Panc1 (cell line): ENCODE data around the gene NAA40. TPM values are rescaled to one million over a fixed set of nuclear protein-coding genes. Genes with fewer than 3 reads are reported as not detected.

Source experiments
- ATAC-seq: fragments of 200-7000 bp; cut with Tn5 transposase; 2 replicates; pipeline ENCODE4 v1.9.1; 2020; ENCODE audit warnings: mild to moderate bottlenecking, moderate library complexity
- BruUV-seq: library from RNA; stranded (reverse); fragments of 400-500 nt; replicated peaks from 2 replicates; lab custom pipeline; 2021; lab: Mats Ljungman, UMichigan
- CTCF ChIA-PET: fragments of 300-600 bp; sonication (Branson Sonifier 250); formaldehyde crosslinking; loops from one replicate; lab custom pipeline; 2022; ENCODE audit warnings: antibody characterized with exemption; lab: Charles Lee
- POLR2A ChIA-PET: fragments of 300-600 bp; sonication (Branson Sonifier 250); formaldehyde crosslinking; loops from one replicate; lab custom pipeline; 2022; ENCODE audit warnings: antibody characterized with exemption; lab: Charles Lee
- DNase-seq: peaks from one replicate; pipeline ENCODE4 v3.0.0-alpha.2; 2010; ENCODE audit warnings: low read depth, low spot score
- H3K27ac ChIP-seq: 2 replicates; pipeline ENCODE4 v1.5.1; 2011; ENCODE audit warnings: mild to moderate bottlenecking, low read length, inconsistent platforms
- H3K27me3 ChIP-seq: fragments of 200-500 bp; sonication (Bioruptor generic); 2 replicates; pipeline ENCODE4 v1.6.0; 2014; ENCODE audit warnings: low read length, inconsistent platforms; ENCODE audit not compliant: control insufficient read depth, insufficient read depth
- H3K36me3 ChIP-seq: fragments of 200-500 bp; sonication (Bioruptor generic); 2 replicates; pipeline ENCODE4 v1.5.1; 2014; ENCODE audit warnings: inconsistent platforms, mild to moderate bottlenecking, low read length, moderate library complexity; ENCODE audit not compliant: control insufficient read depth, insufficient read depth
- H3K4me1 ChIP-seq: 2 replicates; pipeline ENCODE4 v1.5.1; 2011; ENCODE audit warnings: inconsistent platforms, mild to moderate bottlenecking, low read length, moderate library complexity; ENCODE audit not compliant: control insufficient read depth, insufficient read depth
- H3K4me3 ChIP-seq, 2 experiments: 2 replicates each; pipeline ENCODE4 v1.5.1; 2011 to 2012; ENCODE audit warnings: low read depth in 2 of 2, low read length in 2 of 2, mild to moderate bottlenecking in 2 of 2, inconsistent platforms in 1 of 2, moderate library complexity in 1 of 2
- H3K9me3 ChIP-seq: fragments of 200-500 bp; sonication (Bioruptor generic); 2 replicates; pipeline ENCODE4 v1.5.1; 2014; ENCODE audit warnings: low read depth, mild to moderate bottlenecking, inconsistent platforms, low read length, moderate library complexity; ENCODE audit not compliant: control insufficient read depth, insufficient read depth
- POLR2AphosphoS5 ChIP-seq: IDR thresholded peaks from 2 replicates; pipeline ENCODE4 v1.6.1; 2012; ENCODE audit warnings: mild to moderate bottlenecking, low read depth, low read length, moderate library complexity
- SIN3A ChIP-seq: IDR thresholded peaks from 2 replicates; pipeline ENCODE4 v1.6.1; 2012; ENCODE audit warnings: low read depth, mild to moderate bottlenecking, low read length, moderate library complexity, borderline replicate concordance; ENCODE audit not compliant: insufficient read depth
- TCF7L2 ChIP-seq: IDR thresholded peaks from 2 replicates; pipeline ENCODE4 v1.6.1; 2011; ENCODE audit warnings: mild to moderate bottlenecking, low read depth, low read length, inconsistent platforms
- in situ Hi-C: cut with HindIII; loops from 2 replicates; pipeline ENCODE4 v1.10.0; 2016; ENCODE audit warnings: low sequenced_read_pairs, low pct_unique_long_range_greater_than_20kb
- intact Hi-C: fragments of 100-400 bp; cut with micrococcal nuclease; formaldehyde crosslinking; loops from one replicate; pipeline ENCODE4 v1.10.0; 2022; ENCODE audit not compliant: unreplicated experiment
- total RNA-seq: library from RNA; stranded (reverse); gene quantifications from one replicate; pipeline ENCODE4 v1.2.1, GENCODE V29; 2021; ENCODE audit not compliant: unreplicated experiment
- TF ChIP-seq, protein P1 (sequence below), 2 experiments: IDR thresholded peaks; 2 replicates each; pipeline ENCODE4 v1.6.1; 2011 to 2012; ENCODE audit warnings: low read depth in 2 of 2, control low read depth in 1 of 2, low read length in 1 of 2, mild to moderate bottlenecking in 1 of 2, moderate library complexity in 1 of 2; ENCODE audit not compliant: insufficient read depth in 1 of 2
- TF ChIP-seq, protein P2 (sequence below): fragments of 450-650 bp; IDR thresholded peaks from 2 replicates; pipeline ENCODE4 v1.5.1; 2017; ENCODE audit warnings: mild to moderate bottlenecking

The NAA40 gene
- total RNA-seq, 1 experiment from 2014 or later, result 43.2 TPM

DNA sequence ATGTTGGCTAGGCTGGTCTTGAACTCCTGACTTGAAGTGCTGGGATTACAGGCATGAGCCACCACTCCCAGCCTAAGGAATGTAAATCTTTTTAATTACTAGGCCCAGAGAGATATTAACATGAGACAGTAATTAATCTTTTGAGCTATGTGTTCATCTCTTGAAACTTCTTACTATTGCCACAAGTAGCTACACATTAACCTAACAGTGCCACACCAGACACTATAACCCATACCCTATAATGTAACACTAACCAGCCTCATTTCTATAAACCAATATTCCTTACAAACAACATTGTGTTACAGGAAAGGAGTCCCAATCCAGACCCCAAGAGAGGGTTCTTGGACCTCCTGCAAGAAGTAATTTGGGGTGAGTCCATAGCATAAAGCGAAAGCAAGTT is 27.6 kb downstream of the NAA40 start:
- 0 out of 2 replicates have a peak, but pooled peaks cover under 1% of the 10 kb centered on the region for H3K4me1 ChIP-seq
- POLR2A ChIA-PET, result interaction anchor here (0.6 kb wide), 1 partner anchor 112 kb away, joined by 3 read pairs; no protein-coding TSS in a partner anchor
- CTCF ChIA-PET, result no interaction called here
- no peak for ATAC-seq
- H3K27me3 ChIP-seq, result no peaks in the 10 kb centered on the region
- H3K9me3 ChIP-seq, result no peaks in the 10 kb centered on the region
- H3K4me3 ChIP-seq, result no peak overlapping the region
- intact Hi-C loops (no loop called here), in situ Hi-C loops (no loop called here)
- no peaks in the 10 kb centered on the region for H3K36me3 ChIP-seq
- BruUV-seq, result no TSS peak
- no peak for DNase-seq
- no peak overlapping the region for H3K27ac ChIP-seq
- no peak for TF ChIP-seq TCF7L2
- TF ChIP-seq, protein P1, sequence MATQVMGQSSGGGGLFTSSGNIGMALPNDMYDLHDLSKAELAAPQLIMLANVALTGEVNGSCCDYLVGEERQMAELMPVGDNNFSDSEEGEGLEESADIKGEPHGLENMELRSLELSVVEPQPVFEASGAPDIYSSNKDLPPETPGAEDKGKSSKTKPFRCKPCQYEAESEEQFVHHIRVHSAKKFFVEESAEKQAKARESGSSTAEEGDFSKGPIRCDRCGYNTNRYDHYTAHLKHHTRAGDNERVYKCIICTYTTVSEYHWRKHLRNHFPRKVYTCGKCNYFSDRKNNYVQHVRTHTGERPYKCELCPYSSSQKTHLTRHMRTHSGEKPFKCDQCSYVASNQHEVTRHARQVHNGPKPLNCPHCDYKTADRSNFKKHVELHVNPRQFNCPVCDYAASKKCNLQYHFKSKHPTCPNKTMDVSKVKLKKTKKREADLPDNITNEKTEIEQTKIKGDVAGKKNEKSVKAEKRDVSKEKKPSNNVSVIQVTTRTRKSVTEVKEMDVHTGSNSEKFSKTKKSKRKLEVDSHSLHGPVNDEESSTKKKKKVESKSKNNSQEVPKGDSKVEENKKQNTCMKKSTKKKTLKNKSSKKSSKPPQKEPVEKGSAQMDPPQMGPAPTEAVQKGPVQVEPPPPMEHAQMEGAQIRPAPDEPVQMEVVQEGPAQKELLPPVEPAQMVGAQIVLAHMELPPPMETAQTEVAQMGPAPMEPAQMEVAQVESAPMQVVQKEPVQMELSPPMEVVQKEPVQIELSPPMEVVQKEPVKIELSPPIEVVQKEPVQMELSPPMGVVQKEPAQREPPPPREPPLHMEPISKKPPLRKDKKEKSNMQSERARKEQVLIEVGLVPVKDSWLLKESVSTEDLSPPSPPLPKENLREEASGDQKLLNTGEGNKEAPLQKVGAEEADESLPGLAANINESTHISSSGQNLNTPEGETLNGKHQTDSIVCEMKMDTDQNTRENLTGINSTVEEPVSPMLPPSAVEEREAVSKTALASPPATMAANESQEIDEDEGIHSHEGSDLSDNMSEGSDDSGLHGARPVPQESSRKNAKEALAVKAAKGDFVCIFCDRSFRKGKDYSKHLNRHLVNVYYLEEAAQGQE (IDR thresholded peaks at IDR 0.05; ENCODE audit: insufficient read depth in 1 of 2, low read depth in 2 of 2, low read length in 1 of 2), result no peak
- no peak for TF ChIP-seq POLR2AphosphoS5
- no peak for TF ChIP-seq SIN3A
- TF ChIP-seq, protein P2, sequence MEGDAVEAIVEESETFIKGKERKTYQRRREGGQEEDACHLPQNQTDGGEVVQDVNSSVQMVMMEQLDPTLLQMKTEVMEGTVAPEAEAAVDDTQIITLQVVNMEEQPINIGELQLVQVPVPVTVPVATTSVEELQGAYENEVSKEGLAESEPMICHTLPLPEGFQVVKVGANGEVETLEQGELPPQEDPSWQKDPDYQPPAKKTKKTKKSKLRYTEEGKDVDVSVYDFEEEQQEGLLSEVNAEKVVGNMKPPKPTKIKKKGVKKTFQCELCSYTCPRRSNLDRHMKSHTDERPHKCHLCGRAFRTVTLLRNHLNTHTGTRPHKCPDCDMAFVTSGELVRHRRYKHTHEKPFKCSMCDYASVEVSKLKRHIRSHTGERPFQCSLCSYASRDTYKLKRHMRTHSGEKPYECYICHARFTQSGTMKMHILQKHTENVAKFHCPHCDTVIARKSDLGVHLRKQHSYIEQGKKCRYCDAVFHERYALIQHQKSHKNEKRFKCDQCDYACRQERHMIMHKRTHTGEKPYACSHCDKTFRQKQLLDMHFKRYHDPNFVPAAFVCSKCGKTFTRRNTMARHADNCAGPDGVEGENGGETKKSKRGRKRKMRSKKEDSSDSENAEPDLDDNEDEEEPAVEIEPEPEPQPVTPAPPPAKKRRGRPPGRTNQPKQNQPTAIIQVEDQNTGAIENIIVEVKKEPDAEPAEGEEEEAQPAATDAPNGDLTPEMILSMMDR, result no peak

DNA sequence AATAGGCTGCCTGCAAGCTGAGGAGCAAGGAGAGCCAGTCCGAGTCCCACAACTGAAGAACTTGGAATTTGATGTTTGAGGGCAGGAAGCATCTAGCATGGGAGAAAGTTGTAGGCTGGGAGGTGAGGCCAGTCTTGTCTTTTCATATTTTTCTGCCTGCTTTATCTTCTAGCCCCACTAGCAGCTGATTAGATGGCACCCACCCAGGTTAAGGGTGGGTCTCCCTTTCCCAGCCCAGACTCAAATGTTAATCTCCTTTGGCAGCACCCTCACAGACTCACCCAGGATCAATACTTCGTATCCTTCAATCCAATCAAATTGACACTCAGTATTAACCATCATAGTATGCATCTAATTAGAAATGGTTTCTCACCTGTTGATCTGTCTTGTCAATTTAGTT is 30.7 kb downstream of the NAA40 start:
- POLR2A ChIA-PET, result no interaction called here

More for the DNA sequence above, 30.7 kb downstream of the NAA40 start:
- BruUV-seq, result no TSS peak
- in situ Hi-C loops, result no loop called here
- intact Hi-C loops, result no loop called here
- Histone ChIP-seq H3K4me1 (no peaks in the 10 kb centered on the region), H3K27ac (no peak overlapping the region), H3K27me3 (no peaks in the 10 kb centered on the region), H3K9me3 (no peaks in the 10 kb centered on the region), H3K36me3 (no peaks in the 10 kb centered on the region), H3K4me3 (no peak overlapping the region)
- TF ChIP-seq TCF7L2 (no peak), POLR2AphosphoS5 (no peak), SIN3A (no peak)
- TF ChIP-seq, protein P2, result no peak
- TF ChIP-seq, protein P1 (IDR thresholded peaks at IDR 0.05; ENCODE audit: insufficient read depth in 1 of 2, low read depth in 2 of 2, low read length in 1 of 2), result no peak
- DNase-seq, result no peak
- CTCF ChIA-PET, result no interaction called here
- ATAC-seq, result no peak
